NCI-H2196 treated with DMSO at 0.1 percent for 48 hours (cell line): ENCODE data around the gene IL18RAP.

Experiments
- DNase-seq: peaks from one replicate; lab custom pipeline; 2025; ENCODE audit not compliant: unreplicated experiment; lab: John Stamatoyannopoulos, UW

The IL18RAP gene

DNA sequence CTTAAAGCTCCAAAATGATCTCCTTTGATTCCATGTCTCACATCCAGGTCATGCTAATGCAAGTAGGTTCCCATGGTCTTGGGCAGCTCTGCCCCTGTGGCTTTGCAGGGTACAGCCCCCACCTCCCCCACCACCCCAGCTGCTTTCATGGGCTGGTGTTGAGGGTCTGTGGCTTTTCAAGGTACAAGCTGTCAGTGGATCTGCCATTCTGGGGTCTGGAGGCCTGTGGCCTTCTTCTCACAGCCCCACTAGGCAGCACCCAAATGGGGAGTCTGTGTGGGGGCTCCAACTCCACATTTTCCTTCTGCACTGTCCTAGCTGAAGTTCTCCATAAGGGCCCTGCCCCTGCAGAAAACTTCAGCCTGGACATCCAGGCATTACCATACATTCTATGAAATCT lies 69.0 kb downstream of the IL18RAP start:
- DNase-seq: no peak

DNA sequence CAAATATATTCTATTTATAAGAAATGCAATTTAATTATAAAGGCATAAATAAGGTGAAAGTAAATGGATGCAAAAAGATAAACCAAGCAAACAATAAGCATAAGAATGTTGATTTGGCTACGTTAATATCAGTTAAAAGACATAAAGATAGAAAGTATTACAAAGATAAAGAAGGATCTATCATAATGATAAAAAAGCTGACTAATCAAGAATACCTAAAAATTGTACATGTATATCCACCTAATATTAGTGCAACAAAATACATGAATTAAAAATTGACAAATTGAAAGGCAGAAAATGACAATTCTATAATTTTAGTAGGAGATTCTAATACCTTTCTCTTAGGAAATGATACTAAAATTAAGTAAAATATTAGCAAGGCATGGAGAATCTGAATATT lies 71.6 kb downstream of the IL18RAP start:
- no peak for DNase-seq

DNA sequence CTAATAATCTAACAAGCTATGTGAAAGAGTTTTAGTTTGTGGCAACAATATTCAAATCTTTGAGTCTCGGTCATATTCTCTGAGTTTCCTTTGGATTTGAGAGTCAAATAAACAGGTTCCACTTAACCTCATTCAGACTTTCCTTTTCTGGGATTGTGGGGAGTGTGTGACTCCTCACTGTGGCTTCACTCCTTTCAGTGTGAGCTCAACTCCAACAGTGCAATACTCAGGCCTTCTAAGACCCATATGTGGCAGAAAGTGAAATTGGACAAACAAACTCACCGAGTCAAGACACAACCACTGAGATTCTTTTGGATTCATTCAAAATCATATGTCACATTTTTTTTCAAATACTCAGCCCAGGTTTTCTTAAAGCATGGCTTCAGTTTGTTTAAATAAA lies 75.5 kb downstream of the IL18RAP start:
- DNase-seq: no peak

DNA sequence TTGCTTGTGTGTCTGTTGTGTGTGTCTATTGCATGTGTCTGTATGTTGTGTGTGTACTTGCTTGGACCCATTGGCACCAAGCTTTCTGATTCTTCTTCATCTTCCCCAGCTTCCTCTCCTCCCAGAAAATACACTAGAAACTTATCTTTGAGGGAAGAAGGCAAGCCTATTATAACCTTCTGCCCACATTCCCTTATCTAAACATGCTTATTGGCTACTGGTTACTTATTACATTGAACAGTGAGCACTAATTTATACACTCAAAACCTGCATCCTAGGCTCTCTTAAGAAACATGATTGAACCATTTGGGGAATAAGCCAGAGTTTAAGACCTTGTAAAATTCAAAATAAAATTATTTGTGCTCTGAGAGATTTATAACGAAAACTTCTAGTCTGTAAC lies 76.6 kb downstream of the IL18RAP start:
- no peak for DNase-seq
